OCI-LY7 (cell line): Measurements from ENCODE around the gene MFRP. TPM values are rescaled to one million over a fixed set of nuclear protein-coding genes. Genes with fewer than 3 reads are reported as not detected.

Experiments used
- BruUV-seq: library from RNA; stranded (reverse); fragments of 400-500 nt; replicated peaks from 2 replicates; lab custom pipeline; 2021; lab: Mats Ljungman, UMichigan
- CTCF ChIA-PET: fragments of 300-600 bp; sonication (Branson Sonifier 250); formaldehyde crosslinking; loops from one replicate; lab custom pipeline; 2022; ENCODE audit warnings: antibody characterized with exemption; ENCODE audit not compliant: unreplicated experiment; lab: Charles Lee
- POLR2A ChIA-PET: fragments of 300-600 bp; sonication (Branson Sonifier 250); formaldehyde crosslinking; loops from one replicate; lab custom pipeline; 2022; ENCODE audit warnings: antibody characterized with exemption; lab: Charles Lee
- DNase-seq: peaks from one replicate; pipeline ENCODE4 v3.0.0-alpha.2; 2015; ENCODE audit warnings: low spot score
- H2AFZ ChIP-seq: fragments of 200-600 bp; sonication (generic), shearing (Covaris generic); 2 replicates; pipeline ENCODE4 v1.6.1; 2014; ENCODE audit warnings: mild to moderate bottlenecking, antibody characterized with exemption, low read length, moderate library complexity
- H3K27ac ChIP-seq: fragments of 200-600 bp; sonication (generic); 2 replicates; pipeline ENCODE4 v1.5.1; 2014; ENCODE audit warnings: mixed run types, low read depth, mild to moderate bottlenecking, moderate library complexity, low read length, inconsistent platforms; ENCODE audit not compliant: poor library complexity, severe bottlenecking
- H3K36me3 ChIP-seq: fragments of 200-600 bp; sonication (generic); 2 replicates; pipeline ENCODE4 v1.6.1; 2014; ENCODE audit warnings: mild to moderate bottlenecking, antibody characterized with exemption, low read length, moderate library complexity, mixed read lengths; ENCODE audit not compliant: insufficient read depth
- H3K4me1 ChIP-seq: fragments of 200-600 bp; sonication (generic); 2 replicates; pipeline ENCODE4 v1.5.1; 2014; ENCODE audit warnings: mild to moderate bottlenecking, low read length; ENCODE audit not compliant: insufficient read depth, poor library complexity, severe bottlenecking
- H3K4me2 ChIP-seq: fragments of 200-600 bp; sonication (generic); 2 replicates; pipeline ENCODE4 v1.6.1; 2014; ENCODE audit warnings: mild to moderate bottlenecking, low read length
- H3K4me3 ChIP-seq: fragments of 200-600 bp; sonication (generic); 2 replicates; pipeline ENCODE4 v1.5.1; 2014; ENCODE audit warnings: mild to moderate bottlenecking, low read depth, low read length; ENCODE audit not compliant: poor library complexity, severe bottlenecking
- H3K79me2 ChIP-seq: fragments of 200-600 bp; sonication (generic); 2 replicates; pipeline ENCODE4 v1.6.1; 2016; ENCODE audit warnings: low read depth, mild to moderate bottlenecking, low read length, moderate library complexity, mixed read lengths; ENCODE audit not compliant: insufficient read depth
- H3K9me2 ChIP-seq: fragments of 200-600 bp; sonication (generic); 2 replicates; pipeline ENCODE4 v1.6.1; 2016; ENCODE audit warnings: mild to moderate bottlenecking, low read length, mixed read lengths; ENCODE audit not compliant: insufficient read depth
- H3K9me3 ChIP-seq: fragments of 200-600 bp; sonication (generic); 2 replicates; pipeline ENCODE4 v1.6.1; 2014; ENCODE audit warnings: mild to moderate bottlenecking, mixed run types, low read length, mixed read lengths
- H4K20me1 ChIP-seq: fragments of 200-600 bp; sonication (generic); 2 replicates; pipeline ENCODE4 v1.6.1; 2014; ENCODE audit warnings: mild to moderate bottlenecking, antibody characterized with exemption, low read length, moderate library complexity, mixed read lengths; ENCODE audit not compliant: insufficient read depth
- EZH2phosphoT487 ChIP-seq: fragments of 200-600 bp; sonication (generic); IDR thresholded peaks from 2 replicates; pipeline ENCODE4 v1.6.1; 2018; ENCODE audit warnings: low read depth, borderline replicate concordance, mild to moderate bottlenecking, mixed run types, antibody characterized with exemption, low read length, moderate library complexity, mixed read lengths
- intact Hi-C: fragments of 100-400 bp; cut with micrococcal nuclease; formaldehyde crosslinking; loops from one replicate; pipeline ENCODE4 v1.10.0; 2022; ENCODE audit not compliant: unreplicated experiment
- total RNA-seq, 2 experiments: library from RNA; depleted of rRNA in 1 of 2; stranded (reverse); fragments of >200 nt in 1 of 2; shearing (Covaris generic) in 1 of 2; gene quantifications; 2 replicates each; pipeline ENCODE4 v1.2.3, GENCODE V29; 2014 to 2022
- TF ChIP-seq, protein P1 (sequence below): fragments of 200-600 bp; sonication (generic); conservative IDR thresholded peaks from 2 replicates; pipeline ENCODE4 v1.5.1; 2014; ENCODE audit warnings: mild to moderate bottlenecking, antibody characterized with exemption, low read length, moderate library complexity, mixed read lengths

Gene MFRP
- total RNA-seq, 2 experiments from 2014 or later = not detected

- H3K4me1 ChIP-seq = peaks cover 72% of the 10 kb centered on the region
- TF ChIP-seq EZH2phosphoT487 = no peak
- TF ChIP-seq, protein P1, sequence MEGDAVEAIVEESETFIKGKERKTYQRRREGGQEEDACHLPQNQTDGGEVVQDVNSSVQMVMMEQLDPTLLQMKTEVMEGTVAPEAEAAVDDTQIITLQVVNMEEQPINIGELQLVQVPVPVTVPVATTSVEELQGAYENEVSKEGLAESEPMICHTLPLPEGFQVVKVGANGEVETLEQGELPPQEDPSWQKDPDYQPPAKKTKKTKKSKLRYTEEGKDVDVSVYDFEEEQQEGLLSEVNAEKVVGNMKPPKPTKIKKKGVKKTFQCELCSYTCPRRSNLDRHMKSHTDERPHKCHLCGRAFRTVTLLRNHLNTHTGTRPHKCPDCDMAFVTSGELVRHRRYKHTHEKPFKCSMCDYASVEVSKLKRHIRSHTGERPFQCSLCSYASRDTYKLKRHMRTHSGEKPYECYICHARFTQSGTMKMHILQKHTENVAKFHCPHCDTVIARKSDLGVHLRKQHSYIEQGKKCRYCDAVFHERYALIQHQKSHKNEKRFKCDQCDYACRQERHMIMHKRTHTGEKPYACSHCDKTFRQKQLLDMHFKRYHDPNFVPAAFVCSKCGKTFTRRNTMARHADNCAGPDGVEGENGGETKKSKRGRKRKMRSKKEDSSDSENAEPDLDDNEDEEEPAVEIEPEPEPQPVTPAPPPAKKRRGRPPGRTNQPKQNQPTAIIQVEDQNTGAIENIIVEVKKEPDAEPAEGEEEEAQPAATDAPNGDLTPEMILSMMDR = peak; percentile 98
- no peak overlapping the region for H3K4me3 ChIP-seq
- H3K9me2 ChIP-seq = no peaks in the 10 kb centered on the region
- CTCF ChIA-PET = interaction anchor here (0.5 to 2.1 kb wide), 10 partner anchors 10 to 318 kb away, joined by 3 to 24 read pairs (median 4); partner anchors contain the start of gene CBL
- H3K36me3 ChIP-seq = no peaks in the 10 kb centered on the region
- POLR2A ChIA-PET = interaction anchor here (0.6 to 4.4 kb wide), 6 partner anchors 12 to 64 kb away, joined by 3 to 26 read pairs (median 4); no protein-coding TSS in a partner anchor
- peak overlapping the region; percentile 40 for H3K4me2 ChIP-seq
- H2AFZ ChIP-seq = no peak overlapping the region
- intact Hi-C loops = loop anchor here (1.0 to 5.0 kb wide), 3 partner anchors 18 to 52 kb away; no protein-coding TSS in a partner anchor
- BruUV-seq = no TSS peak
- peak overlapping the region; percentile 47 for H3K27ac ChIP-seq
- no peaks in the 10 kb centered on the region for H3K79me2 ChIP-seq
- no peaks in the 10 kb centered on the region for H3K9me3 ChIP-seq
- peak; percentile 75 for DNase-seq
- H4K20me1 ChIP-seq = no peaks in the 10 kb centered on the region
These were observed 27.6 kb upstream of the MFRP start for GRCh38 chr11:119373921-119374631.

DNA sequence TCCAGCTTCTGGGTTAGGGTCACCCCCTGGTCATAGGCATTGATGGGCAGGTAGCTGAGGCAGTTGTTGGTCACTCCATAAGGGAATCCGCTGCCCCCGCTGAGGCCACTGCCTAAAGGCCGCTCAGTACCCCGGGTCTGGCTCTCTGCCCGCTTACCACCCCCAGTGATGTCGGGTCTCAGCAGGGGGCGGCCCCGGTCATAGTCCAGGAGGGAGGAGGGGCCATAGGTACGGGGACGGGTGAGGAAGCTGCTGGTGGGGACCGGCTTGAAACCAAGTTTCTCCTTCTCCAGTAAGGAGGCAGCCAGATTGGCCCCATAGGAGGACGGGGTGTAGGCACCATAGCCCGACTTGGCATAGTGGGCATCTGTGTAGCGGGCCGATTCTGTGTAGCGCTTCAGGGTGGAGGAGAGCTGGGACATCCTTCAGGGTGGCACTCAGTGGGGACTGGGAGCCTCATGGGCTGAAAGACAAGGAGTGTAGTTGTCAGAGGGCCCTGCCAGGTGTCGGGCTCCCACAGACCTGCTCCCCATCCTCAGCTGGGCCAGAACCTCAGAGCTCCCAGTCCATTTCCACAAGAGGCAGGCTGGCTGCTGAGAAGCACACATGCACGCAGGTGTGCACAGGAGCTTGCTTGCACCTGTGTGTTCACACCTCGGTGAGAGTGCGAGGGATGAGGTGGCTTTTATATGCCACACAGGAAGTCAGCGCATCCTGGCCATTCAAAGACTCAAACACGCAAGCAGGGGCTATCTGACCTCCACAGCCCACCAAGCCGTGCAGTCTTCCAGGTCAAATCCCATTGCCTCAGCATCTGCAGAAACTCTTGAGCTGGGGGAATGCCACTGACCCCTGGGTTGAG lies 26.8 kb upstream of the MFRP start:
- Histone ChIP-seq H3K4me1 (peaks cover 77% of the 10 kb centered on the region), H3K4me3 (no peak overlapping the region), H3K27ac (peak overlapping the region; percentile 47), H3K9me2 (no peaks in the 10 kb centered on the region), H4K20me1 (no peaks in the 10 kb centered on the region), H3K79me2 (no peaks in the 10 kb centered on the region), H3K9me3 (no peaks in the 10 kb centered on the region), H3K36me3 (no peaks in the 10 kb centered on the region), H2AFZ (no peak overlapping the region), H3K4me2 (peak overlapping the region; percentile 40)
- BruUV-seq = no TSS peak
- DNase-seq = peak; percentile 57
- POLR2A ChIA-PET = interaction anchor here (0.6 to 4.4 kb wide), 6 partner anchors 11 to 63 kb away, joined by 3 to 26 read pairs (median 4); no protein-coding TSS in a partner anchor
- intact Hi-C loops = loop anchor here (5.0 kb wide), 1 partner anchor 51 kb away; no protein-coding TSS in a partner anchor
- TF ChIP-seq EZH2phosphoT487 = no peak
- TF ChIP-seq, protein P1 = no peak
- CTCF ChIA-PET = interaction anchor here (0.5 to 2.1 kb wide), 11 partner anchors 9 to 317 kb away, joined by 3 to 24 read pairs (median 5); partner anchors contain the start of gene CBL
